SU-DHL-6 (cell line): ENCODE measurements around the gene OR1K1.

Source experiments
- H2AFZ ChIP-seq: fragments of 200-600 bp; sonication (generic); 2 replicates; pipeline ENCODE4 v1.6.1; 2014; ENCODE audit warnings: low read depth, mild to moderate bottlenecking, moderate library complexity, mixed read lengths, antibody characterized with exemption, low read length; ENCODE audit not compliant: severe bottlenecking
- H3F3A ChIP-seq: fragments of 200-600 bp; shearing (Covaris generic); 2 replicates; pipeline ENCODE4 v1.6.0; 2016; ENCODE audit warnings: antibody characterized with exemption, mild to moderate bottlenecking; ENCODE audit not compliant: insufficient read depth
- H3K27ac ChIP-seq: fragments of 200-600 bp; sonication (generic); 2 replicates; pipeline ENCODE4 v1.5.1; 2016; ENCODE audit warnings: low read depth, mild to moderate bottlenecking, low read length, moderate library complexity, mixed read lengths
- H3K27me3 ChIP-seq: fragments of 200-600 bp; sonication (generic), shearing (Covaris generic); 2 replicates; pipeline ENCODE4 v1.6.0; 2014; ENCODE audit warnings: mild to moderate bottlenecking, low read length
- H3K36me3 ChIP-seq: fragments of 200-600 bp; sonication (generic); 2 replicates; pipeline ENCODE4 v1.6.1; 2014; ENCODE audit warnings: mild to moderate bottlenecking, low read length, mixed read lengths
- H3K4me2 ChIP-seq: fragments of 300-600, 200-600 bp; shearing (Covaris generic), sonication (generic); 2 replicates; pipeline ENCODE4 v1.6.0; 2014; ENCODE audit warnings: low read length, low read depth, mild to moderate bottlenecking; ENCODE audit not compliant: poor library complexity, severe bottlenecking
- H3K4me3 ChIP-seq: fragments of 200-600 bp; sonication (generic); 2 replicates; pipeline ENCODE4 v1.5.1; 2014; ENCODE audit warnings: antibody characterized with exemption, low read length, mild to moderate bottlenecking, mixed read lengths; ENCODE audit not compliant: insufficient read depth, poor library complexity, severe bottlenecking
- H3K79me2 ChIP-seq: fragments of 200-600 bp; sonication (generic); 2 replicates; pipeline ENCODE4 v1.6.1; 2014; ENCODE audit warnings: mild to moderate bottlenecking, low read length, moderate library complexity; ENCODE audit not compliant: insufficient read depth
- H3K9ac ChIP-seq: fragments of 200-600 bp; sonication (generic); 2 replicates; pipeline ENCODE4 v1.7.0; 2014; ENCODE audit warnings: mild to moderate bottlenecking, low read length
- H3K9me2 ChIP-seq: fragments of 200-600 bp; sonication (generic); replicated peaks from 2 replicates; pipeline ENCODE4 v1.6.1; 2014; ENCODE audit warnings: low read length; ENCODE audit not compliant: insufficient read depth
- H3K9me3 ChIP-seq: fragments of 200-600 bp; sonication (generic); 2 replicates; pipeline ENCODE4 v1.6.1; 2014; ENCODE audit warnings: low read length, mixed read lengths; ENCODE audit not compliant: insufficient read depth
- H4K20me1 ChIP-seq: fragments of 200-600 bp; sonication (generic); 2 replicates; pipeline ENCODE4 v1.6.1; 2014; ENCODE audit warnings: low read depth, mild to moderate bottlenecking, antibody characterized with exemption, low read length, moderate library complexity, mixed read lengths
- CTCF ChIP-seq: fragments of 200-600 bp; sonication (generic); IDR thresholded peaks from one replicate; pipeline ENCODE4 v1.5.1; 2017; ENCODE audit warnings: antibody characterized with exemption, mild to moderate bottlenecking, low read length, moderate library complexity; ENCODE audit not compliant: insufficient read depth, poor library complexity, severe bottlenecking
- EZH2phosphoT487 ChIP-seq: fragments of 200-600 bp; sonication (generic), shearing (Covaris generic); conservative IDR thresholded peaks from 2 replicates; pipeline ENCODE4 v1.6.1; 2018; ENCODE audit warnings: mild to moderate bottlenecking, antibody characterized with exemption, low read length, moderate library complexity, mixed read lengths

OR1K1 gene

GRCh38 chr9:122800066-122801060 lies at the start of gene OR1K1:
OR1K1 (plus strand) TSS chr9:122800123; CDS start chr9:122800123, 0 bp downstream.
- no peaks in the 10 kb centered on the region for H3K36me3 ChIP-seq
- H4K20me1 ChIP-seq: no peaks in the 10 kb centered on the region
- no peak within 1 kb of the TSS for H3K27ac ChIP-seq
- H3K4me3 ChIP-seq: no peak within 1 kb of the TSS
- no peak within 1 kb of the TSS for H3K4me2 ChIP-seq
- no peaks in the 10 kb centered on the region for H3F3A ChIP-seq
- H3K27me3 ChIP-seq: no peaks in the 10 kb centered on the region
- TF ChIP-seq EZH2phosphoT487 (no peak), CTCF (no peak)
- H3K79me2 ChIP-seq: no peaks in the 10 kb centered on the region
- H3K9me3 ChIP-seq: no peaks in the 10 kb centered on the region
- no peaks in the 10 kb centered on the region for H3K9me2 ChIP-seq
- no peak within 1 kb of the TSS for H2AFZ ChIP-seq
- no peak within 1 kb of the TSS for H3K9ac ChIP-seq

- no peak overlapping the region for H3K9ac ChIP-seq
- H3F3A ChIP-seq: no peaks in the 10 kb centered on the region
- no peak overlapping the region for H3K27ac ChIP-seq
- no peak for TF ChIP-seq CTCF
- TF ChIP-seq EZH2phosphoT487: no peak
- H3K4me2 ChIP-seq: no peak overlapping the region
- H3K36me3 ChIP-seq: no peaks in the 10 kb centered on the region
- H2AFZ ChIP-seq: no peak overlapping the region
- no peaks in the 10 kb centered on the region for H3K27me3 ChIP-seq
- no peaks in the 10 kb centered on the region; the same call in 1 of the 2 replicates for H3K9me3 ChIP-seq
- no peaks in the 10 kb centered on the region for H3K79me2 ChIP-seq
- no peaks in the 10 kb centered on the region for H3K9me2 ChIP-seq
- H3K4me3 ChIP-seq: no peak overlapping the region
- H4K20me1 ChIP-seq: no peaks in the 10 kb centered on the region
These were observed 45.1 kb upstream of the OR1K1 start for GRCh38 chr9:122754825-122755224.

- Histone ChIP-seq H3K36me3 (no peaks in the 10 kb centered on the region), H3F3A (no peaks in the 10 kb centered on the region), H3K9ac (no peak overlapping the region), H3K4me2 (no peak overlapping the region), H3K27me3 (no peaks in the 10 kb centered on the region), H2AFZ (no peak overlapping the region), H3K27ac (no peak overlapping the region), H4K20me1 (no peaks in the 10 kb centered on the region), H3K9me3 (no peaks in the 10 kb centered on the region), H3K4me3 (no peak overlapping the region), H3K79me2 (no peaks in the 10 kb centered on the region), H3K9me2 (no peaks in the 10 kb centered on the region)
- TF ChIP-seq EZH2phosphoT487: no peak
- no peak for TF ChIP-seq CTCF
These were observed 32.1 kb upstream of the OR1K1 start for GRCh38 chr9:122767817-122768216.
